Stimulated activated memory B cell treated with anti-CD40 and anti-IgM and Interleukin-4, amounts not matched to agents 10 μg/mL and 1 μg/mL and 100 μg/mL, for 72 hours (primary cell): ENCODE measurements around the gene TSNAX.

Experiments
- ATAC-seq: fragments of 150-1000 bp; cut with Tn5 transposase; 2 replicates; pipeline ENCODE4 v1.10.0; 2021
- H3K27ac Mint-ChIP-seq: one replicate; pipeline ENCODE4 v1.8.0; 2022; ENCODE audit warnings: mild to moderate bottlenecking, mixed read lengths
- H3K27me3 Mint-ChIP-seq: one replicate; pipeline ENCODE4 v1.8.0; 2022; ENCODE audit warnings: mixed read lengths
- H3K36me3 Mint-ChIP-seq: one replicate; pipeline ENCODE4 v1.8.0; 2022; ENCODE audit warnings: mixed read lengths
- H3K4me1 Mint-ChIP-seq: one replicate; pipeline ENCODE4 v1.8.0; 2022; ENCODE audit warnings: mixed read lengths
- H3K4me3 Mint-ChIP-seq: one replicate; pipeline ENCODE4 v1.8.0; 2022; ENCODE audit warnings: mild to moderate bottlenecking, moderate library complexity, mixed read lengths
- H3K9me3 Mint-ChIP-seq: one replicate; pipeline ENCODE4 v1.8.0; 2022; ENCODE audit warnings: mixed read lengths

Gene TSNAX

GRCh38 chr1:231507476-231508355 is 20.8 kb upstream of the TSNAX start:
- H3K4me1 Mint-ChIP-seq: no peaks in the 10 kb centered on the region
- no peaks in the 10 kb centered on the region for H3K36me3 Mint-ChIP-seq
- no peaks in the 10 kb centered on the region for H3K9me3 Mint-ChIP-seq
- no peak for ATAC-seq
- H3K27me3 Mint-ChIP-seq: peaks cover 24% of the 10 kb centered on the region
- no peak overlapping the region for H3K4me3 Mint-ChIP-seq
- H3K27ac Mint-ChIP-seq: no peak overlapping the region

- Mint-ChIP-seq H3K27ac (no peak overlapping the region), H3K4me1 (no peaks in the 10 kb centered on the region), H3K9me3 (no peaks in the 10 kb centered on the region), H3K27me3 (peaks cover 24% of the 10 kb centered on the region), H3K36me3 (no peaks in the 10 kb centered on the region), H3K4me3 (no peak overlapping the region)
- no peak for ATAC-seq
Measured at GRCh38 chr1:231508497-231508896, 20.0 kb upstream of the TSNAX start.

GRCh38 chr1:231508941-231509340 is 19.5 kb upstream of the TSNAX start:
- Mint-ChIP-seq H3K27me3 (peaks cover 24% of the 10 kb centered on the region), H3K9me3 (no peaks in the 10 kb centered on the region), H3K4me3 (no peak overlapping the region), H3K36me3 (no peaks in the 10 kb centered on the region), H3K4me1 (no peaks in the 10 kb centered on the region), H3K27ac (no peak overlapping the region)
- ATAC-seq: no peak

GRCh38 chr1:231512147-231512698 is 16.2 kb upstream of the TSNAX start:
- Mint-ChIP-seq H3K9me3 (no peaks in the 10 kb centered on the region), H3K4me3 (no peak overlapping the region), H3K27me3 (no peaks in the 10 kb centered on the region), H3K36me3 (no peaks in the 10 kb centered on the region), H3K27ac (no peak overlapping the region), H3K4me1 (peaks cover 13% of the 10 kb centered on the region)
- ATAC-seq: no peak

- Mint-ChIP-seq H3K4me3 (no peak overlapping the region), H3K27ac (no peak overlapping the region), H3K36me3 (no peaks in the 10 kb centered on the region), H3K27me3 (no peaks in the 10 kb centered on the region), H3K4me1 (peaks cover 13% of the 10 kb centered on the region), H3K9me3 (no peaks in the 10 kb centered on the region)
- ATAC-seq: peak; percentile 78
Measured at GRCh38 chr1:231515748-231516147, 12.7 kb upstream of the TSNAX start.

- Mint-ChIP-seq H3K4me1 (peaks cover 13% of the 10 kb centered on the region), H3K9me3 (no peaks in the 10 kb centered on the region), H3K4me3 (no peak overlapping the region), H3K36me3 (no peaks in the 10 kb centered on the region), H3K27me3 (no peaks in the 10 kb centered on the region), H3K27ac (no peak overlapping the region)
- no peak for ATAC-seq
Measured at GRCh38 chr1:231517076-231517475, 11.4 kb upstream of the TSNAX start.

GRCh38 chr1:231518485-231519034 is 9.9 kb upstream of the TSNAX start:
- Mint-ChIP-seq H3K27me3 (no peaks in the 10 kb centered on the region), H3K27ac (no peak overlapping the region), H3K9me3 (no peaks in the 10 kb centered on the region), H3K36me3 (no peaks in the 10 kb centered on the region), H3K4me3 (no peak overlapping the region), H3K4me1 (peaks cover 13% of the 10 kb centered on the region)
- no peak for ATAC-seq

GRCh38 chr1:231519166-231519565 is 9.3 kb upstream of the TSNAX start:
- H3K4me3 Mint-ChIP-seq: no peak overlapping the region
- no peaks in the 10 kb centered on the region for H3K36me3 Mint-ChIP-seq
- no peak for ATAC-seq
- no peak overlapping the region for H3K27ac Mint-ChIP-seq
- H3K9me3 Mint-ChIP-seq: no peaks in the 10 kb centered on the region
- no peaks in the 10 kb centered on the region for H3K27me3 Mint-ChIP-seq
- H3K4me1 Mint-ChIP-seq: peaks cover 13% of the 10 kb centered on the region

- Mint-ChIP-seq H3K9me3 (no peaks in the 10 kb centered on the region), H3K27me3 (no peaks in the 10 kb centered on the region), H3K36me3 (no peaks in the 10 kb centered on the region), H3K4me3 (no peak overlapping the region), H3K4me1 (no peaks in the 10 kb centered on the region), H3K27ac (no peak overlapping the region)
- ATAC-seq: no peak
Measured at GRCh38 chr1:231522038-231522437, 6.4 kb upstream of the TSNAX start.

- H3K4me1 Mint-ChIP-seq: peaks cover 8% of the 10 kb centered on the region
- H3K4me3 Mint-ChIP-seq: no peak overlapping the region
- no peak for ATAC-seq
- H3K36me3 Mint-ChIP-seq: no peaks in the 10 kb centered on the region
- no peak overlapping the region for H3K27ac Mint-ChIP-seq
- no peaks in the 10 kb centered on the region for H3K27me3 Mint-ChIP-seq
- no peaks in the 10 kb centered on the region for H3K9me3 Mint-ChIP-seq
Measured at GRCh38 chr1:231522931-231523642, 5.4 kb upstream of the TSNAX start.

- ATAC-seq: no peak
- Mint-ChIP-seq H3K9me3 (no peaks in the 10 kb centered on the region), H3K36me3 (no peaks in the 10 kb centered on the region), H3K4me3 (no peak overlapping the region), H3K27me3 (no peaks in the 10 kb centered on the region), H3K27ac (no peak overlapping the region), H3K4me1 (peaks cover 12% of the 10 kb centered on the region)
Measured at GRCh38 chr1:231523816-231524215, 4.7 kb upstream of the TSNAX start.

GRCh38 chr1:231526536-231526935 is 1.9 kb upstream of the TSNAX start:
- no peak for ATAC-seq
- no peaks in the 10 kb centered on the region for H3K9me3 Mint-ChIP-seq
- H3K4me1 Mint-ChIP-seq: peaks cover 31% of the 10 kb centered on the region
- peaks cover 7% of the 10 kb centered on the region for H3K36me3 Mint-ChIP-seq
- no peak overlapping the region for H3K27ac Mint-ChIP-seq
- no peaks in the 10 kb centered on the region for H3K27me3 Mint-ChIP-seq
- no peak overlapping the region for H3K4me3 Mint-ChIP-seq

GRCh38 chr1:231527586-231528171 is 790 bp upstream of the TSNAX start:
- H3K27ac Mint-ChIP-seq: peak overlapping the region; percentile 99
- H3K4me1 Mint-ChIP-seq: peaks cover 39% of the 10 kb centered on the region
- no peaks in the 10 kb centered on the region for H3K27me3 Mint-ChIP-seq
- peak overlapping the region; percentile 94 for H3K4me3 Mint-ChIP-seq
- H3K9me3 Mint-ChIP-seq: no peaks in the 10 kb centered on the region
- ATAC-seq: peak; percentile 40
- H3K36me3 Mint-ChIP-seq: peaks cover 15% of the 10 kb centered on the region

GRCh38 chr1:231533240-231533639 is 4.8 kb downstream of the TSNAX start:
- Mint-ChIP-seq H3K4me1 (peaks cover 43% of the 10 kb centered on the region), H3K27me3 (no peaks in the 10 kb centered on the region), H3K27ac (no peak overlapping the region), H3K4me3 (no peak overlapping the region), H3K9me3 (no peaks in the 10 kb centered on the region), H3K36me3 (peaks cover 33% of the 10 kb centered on the region)
- no peak for ATAC-seq

GRCh38 chr1:231534703-231535159 is 6.3 kb downstream of the TSNAX start:
- Mint-ChIP-seq H3K27ac (no peak overlapping the region), H3K27me3 (no peaks in the 10 kb centered on the region), H3K4me1 (peaks cover 33% of the 10 kb centered on the region), H3K9me3 (no peaks in the 10 kb centered on the region), H3K36me3 (peaks cover 37% of the 10 kb centered on the region), H3K4me3 (no peak overlapping the region)
- ATAC-seq: no peak
